Kidney epithelial cell (primary cell): ENCODE data around the gene CD79A. TPM values are rescaled to one million over a fixed set of nuclear protein-coding genes. Genes with fewer than 3 reads are reported as not detected.

Source experiments
- DNase-seq: peaks from one replicate; pipeline ENCODE4 v3.0.0-alpha.2; 2010; ENCODE audit warnings: low read depth
- H3K27me3 ChIP-seq: 2 replicates; pipeline ENCODE4 v1.6.0; 2011; ENCODE audit warnings: low read length; ENCODE audit not compliant: control insufficient read depth, insufficient read depth
- H3K36me3 ChIP-seq: 2 replicates; pipeline ENCODE4 v1.5.1; 2011; ENCODE audit warnings: low read length; ENCODE audit not compliant: control insufficient read depth, insufficient read depth
- H3K4me3 ChIP-seq: 2 replicates; pipeline ENCODE4 v1.5.1; 2011; ENCODE audit warnings: low read depth, mild to moderate bottlenecking, control low read depth, low read length
- CTCF ChIP-seq: IDR thresholded peaks from 2 replicates; pipeline ENCODE4 v1.5.1; 2011; ENCODE audit warnings: mild to moderate bottlenecking, moderate library complexity, low read length, control low read depth, inconsistent platforms; ENCODE audit not compliant: insufficient read depth, poor library complexity, severe bottlenecking
- total RNA-seq: library from RNA; depleted of rRNA; stranded (reverse); fragments of >200 nt; gene quantifications from 2 replicates; pipeline ENCODE4 v1.2.3, GENCODE V29; 2015

The CD79A gene
- total RNA-seq, 1 donor from 2014 or later, result not detected

DNA sequence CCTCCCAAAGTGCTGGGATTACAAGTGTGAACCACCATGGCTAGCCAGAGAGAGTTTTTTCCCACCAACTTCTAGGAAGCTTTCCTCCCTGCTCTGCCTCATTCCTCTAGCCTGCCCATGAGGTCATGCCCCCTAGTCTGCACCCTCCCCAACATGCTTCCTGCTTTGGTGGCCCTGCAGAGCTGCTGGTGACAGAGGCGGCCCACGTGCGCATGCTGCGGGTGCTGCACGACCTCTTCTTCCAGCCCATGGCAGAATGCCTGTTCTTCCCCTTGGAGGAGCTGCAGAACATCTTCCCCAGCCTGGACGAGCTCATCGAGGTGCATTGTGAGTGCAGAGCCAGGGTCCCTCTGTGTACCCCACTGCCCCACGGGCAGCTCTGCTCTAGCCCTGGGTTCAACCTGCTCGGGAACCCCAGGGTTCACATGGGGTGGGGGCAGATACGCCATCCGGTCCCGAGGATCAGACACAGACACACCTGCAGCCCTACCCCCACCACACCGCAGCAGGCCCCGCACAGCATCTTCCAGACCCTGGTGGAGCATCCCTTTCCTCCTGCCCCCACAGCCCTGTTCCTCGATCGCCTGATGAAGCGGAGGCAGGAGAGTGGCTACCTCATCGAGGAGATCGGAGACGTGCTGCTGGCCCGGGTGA, 24.8 kb downstream of the CD79A start:
- no peak overlapping the region for H3K4me3 ChIP-seq
- no peaks in the 10 kb centered on the region for H3K36me3 ChIP-seq
- DNase-seq, result no peak
- TF ChIP-seq CTCF, result no peak
- H3K27me3 ChIP-seq, result no peaks in the 10 kb centered on the region

DNA sequence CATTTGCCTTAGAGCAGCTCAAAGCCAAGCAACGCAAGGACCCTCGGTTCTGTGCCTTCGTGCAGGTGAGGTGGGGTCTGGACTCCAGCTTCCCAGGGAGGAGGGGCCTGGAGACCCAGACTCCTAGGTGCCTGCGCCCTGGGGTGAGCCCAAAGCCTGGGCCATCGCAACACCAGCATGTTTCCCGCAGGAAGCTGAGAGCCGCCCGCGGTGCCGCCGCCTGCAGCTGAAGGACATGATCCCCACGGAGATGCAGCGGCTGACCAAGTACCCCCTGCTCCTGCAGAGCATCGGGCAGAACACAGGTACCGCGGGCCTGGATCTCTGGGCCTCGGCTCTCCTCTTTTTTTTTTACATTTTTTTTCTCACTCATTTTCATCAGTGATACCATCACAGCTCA, 25.5 kb downstream of the CD79A start:
- H3K4me3 ChIP-seq, result no peak overlapping the region
- no peaks in the 10 kb centered on the region for H3K27me3 ChIP-seq
- H3K36me3 ChIP-seq, result no peaks in the 10 kb centered on the region
- TF ChIP-seq CTCF, result no peak
- no peak for DNase-seq

- no peaks in the 10 kb centered on the region for H3K27me3 ChIP-seq
- H3K36me3 ChIP-seq, result no peaks in the 10 kb centered on the region
- no peak for DNase-seq
- H3K4me3 ChIP-seq, result no peak overlapping the region
- TF ChIP-seq CTCF, result no peak
Measured at GRCh38 chr19:41903193-41903953, 26.3 kb downstream of the CD79A start.

DNA sequence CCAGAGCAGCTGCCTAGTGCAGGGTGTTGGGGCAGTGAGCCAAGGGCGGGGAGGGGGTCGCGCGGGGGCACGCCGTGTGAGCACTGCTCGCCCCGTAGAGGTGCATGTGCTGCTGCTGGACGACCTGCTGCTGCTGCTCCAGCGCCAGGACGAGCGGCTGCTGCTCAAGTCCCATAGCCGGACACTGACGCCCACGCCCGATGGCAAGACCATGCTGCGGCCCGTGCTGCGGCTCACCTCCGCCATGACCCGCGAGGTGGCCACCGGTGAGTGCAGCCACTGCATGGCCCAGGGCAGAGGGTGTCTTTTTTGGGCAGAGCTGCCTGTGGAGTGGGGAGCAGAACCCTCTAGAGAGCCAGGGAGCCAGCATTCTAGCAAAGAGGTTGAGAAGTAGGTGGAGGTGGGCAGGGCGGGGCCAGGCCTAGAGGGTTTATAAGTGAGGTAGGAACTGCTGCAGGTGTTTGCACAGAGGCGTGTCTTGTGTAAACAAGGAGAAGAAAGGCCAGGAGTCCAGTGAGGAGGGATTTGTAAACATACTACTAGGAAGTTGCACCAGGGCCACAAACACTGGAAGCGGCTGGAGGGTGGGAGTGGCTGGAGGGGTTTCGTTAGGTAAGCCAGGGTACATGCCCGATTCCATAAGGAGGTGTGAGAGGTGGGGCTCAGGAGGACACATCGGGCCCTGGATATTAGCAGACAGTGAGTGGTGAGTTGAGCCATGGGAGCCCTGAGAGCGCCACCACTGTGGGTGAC, 27.2 kb downstream of the CD79A start:
- no peaks in the 10 kb centered on the region for H3K36me3 ChIP-seq
- no peak overlapping the region for H3K4me3 ChIP-seq
- no peaks in the 10 kb centered on the region for H3K27me3 ChIP-seq
- DNase-seq, result no peak
- no peak for TF ChIP-seq CTCF

- no peak for TF ChIP-seq CTCF
- Histone ChIP-seq H3K27me3 (peaks cover 5% of the 10 kb centered on the region), H3K4me3 (no peak overlapping the region), H3K36me3 (no peaks in the 10 kb centered on the region)
- DNase-seq, result no peak
Measured at GRCh38 chr19:41905273-41906002, 28.4 kb downstream of the CD79A start.
